Ovary (tissue), 9 donors: ENCODE measurements around the gene SLC25A3. TPM values are rescaled to one million over a fixed set of nuclear protein-coding genes. Genes with fewer than 3 reads are reported as not detected.
"Not testable (repeated sequence)": the region's sequence is repeated elsewhere in the genome, so short reads cannot be mapped to it uniquely, and the experiment has no call there.

Experiments
- DNase-seq, 5 donors: peaks; one replicate each; pipeline ENCODE4 v3.0.0-alpha.2; 2019 to 2020
- H3K27ac ChIP-seq, 2 donors: fragments of 200-600 bp; one replicate each; pipeline versions ENCODE4 v1.5.1 to v1.8.0; 2019 to 2022
- H3K27me3 ChIP-seq: fragments of 200-600 bp; one replicate; pipeline ENCODE4 v1.8.0; 2022
- H3K36me3 ChIP-seq: fragments of 200-600 bp; sonication (generic); one replicate; pipeline ENCODE4 v1.5.1; 2019
- H3K4me1 ChIP-seq: one replicate; pipeline ENCODE4 v1.8.1; 2013; ENCODE audit warnings: mild to moderate bottlenecking, moderate library complexity; ENCODE audit not compliant: insufficient read depth
- H3K4me3 ChIP-seq: fragments of 200-600 bp; sonication (generic); one replicate; pipeline ENCODE4 v1.5.1; 2017
- H3K9me3 ChIP-seq, 2 donors: fragments of 200-600 bp in 1 of 2; sonication (generic) in 1 of 2; one replicate each; pipeline versions ENCODE4 v1.5.1 to v1.8.1; 2013 to 2019; ENCODE audit warnings: mild to moderate bottlenecking in 1 of 2, moderate library complexity in 1 of 2
- CTCF ChIP-seq, 3 donors: fragments of 450-650 bp in 2 of 3; fragments of 200-600 bp in 1 of 3; IDR thresholded peaks; one replicate each; pipeline versions ENCODE4 v1.5.1 to v1.8.0; 2016 to 2022; ENCODE audit warnings: antibody characterized with exemption in 3 of 3, mild to moderate bottlenecking in 1 of 3
- EP300 ChIP-seq: sonication (generic); formaldehyde crosslinking; IDR thresholded peaks from one replicate; pipeline ENCODE4 v1.6.1; 2017; ENCODE audit warnings: antibody characterized with exemption
- POLR2A ChIP-seq: fragments of 450-650 bp; IDR thresholded peaks from one replicate; pipeline ENCODE4 v1.6.1; 2017; ENCODE audit warnings: antibody characterized with exemption, mild to moderate bottlenecking, moderate library complexity
- WGBS, 3 donors: extraction: QIAGEN DNeasy Blood & Tissue Kit in 1 of 3; methylation state at CpG; one replicate each; pipeline versions ENCODE4 v1.1.5 to v1.1.7; 2013 to 2017; 5-methylcytosine and 5-hydroxymethylcytosine counted together
- intact Hi-C, 4 donors: fragments of 100-400 bp; cut with DNase I; formaldehyde crosslinking; loops; one replicate each; pipeline versions ENCODE4 v1.11.0 to v1.15.1; 2022 to 2023
- polyA plus RNA-seq, 2 donors: library from polyadenylated mRNA; stranded (reverse); fragments of 200-250 nt in 1 of 2; fragments of 350-450 nt in 1 of 2; fragmentation: Illumina TruSeq in 1 of 2; extraction: RNeasy Lipid Tissue Mini Kit (QIAGEN cat#74804) in 1 of 2; gene quantifications; one replicate each; pipeline ENCODE4 v1.2.3, GENCODE V29; 2013 to 2014
- total RNA-seq, 7 donors: library from RNA; depleted of rRNA in 2 of 7; stranded (reverse); fragments of >200 nt in 2 of 7; fragmentation: NEBNext Ultra II Directional in 3 of 7; extraction: Animal tissue kit (Norgen Biotek cat#: 25700) in 3 of 7; gene quantifications; one replicate each; pipeline versions ENCODE4 v1.1.0 to v1.2.4, GENCODE V29; 2016 to 2023
- donor health status: DM: no; HTN: no; CAD: no; lungs with moderate emphysema.
- donor health status: DM: no; HTN: no; CAD: no.
- donor health status: Bipolar disorder and iron deficiency.
- donor health status: DM: yes; HTN: yes; CAD: no.
- donor health status: DM: no; HTN: no; CAD: no.
- donor health status: DM: yes; HTN: yes; CAD: no.

SLC25A3 gene
- total and polyA plus RNA-seq, 9 donors = 344 to 649 (median 427) TPM

GRCh38 chr12:98635657-98636323 is 42.3 kb downstream of the SLC25A3 start:
- H3K27ac ChIP-seq = no peak overlapping the region
- intact Hi-C loops = no loop called here
- no peaks in the 10 kb centered on the region for H3K36me3 ChIP-seq
- no peak for TF ChIP-seq POLR2A
- TF ChIP-seq EP300 = no peak
- TF ChIP-seq CTCF (IDR thresholded peaks at IDR 0.05) = no peak
- no peak overlapping the region for H3K4me3 ChIP-seq
- no peaks in the 10 kb centered on the region for H3K4me1 ChIP-seq
- WGBS, 3 donors = 76 to 81% (median 77%) methylated on average over 4 of the region's 4 CpGs
- no peak for DNase-seq
- H3K9me3 ChIP-seq = no peaks in the 10 kb centered on the region
- H3K27me3 ChIP-seq = no peaks in the 10 kb centered on the region

GRCh38 chr12:98637068-98637467 is 43.6 kb downstream of the SLC25A3 start:
- no peak for DNase-seq
- TF ChIP-seq POLR2A = no peak
- no peak for TF ChIP-seq CTCF (IDR thresholded peaks at IDR 0.05)
- WGBS, 3 donors = 73 to 74% (median 73%) methylated on average over 2 of the region's 2 CpGs
- Histone ChIP-seq H3K4me1 (no peaks in the 10 kb centered on the region), H3K36me3 (no peaks in the 10 kb centered on the region), H3K4me3 (no peak overlapping the region), H3K27ac (no peak overlapping the region), H3K9me3 (no peaks in the 10 kb centered on the region), H3K27me3 (no peaks in the 10 kb centered on the region)
- intact Hi-C loops = no loop called here

GRCh38 chr12:98638009-98638408 is 44.5 kb downstream of the SLC25A3 start:
- H3K4me1 ChIP-seq = peaks cover 3% of the 10 kb centered on the region
- no peaks in the 10 kb centered on the region for H3K36me3 ChIP-seq
- 93 to 97% (median 97%) methylated on average over 2 of the region's 2 CpGs for WGBS, 3 donors
- no peaks in the 10 kb centered on the region for H3K27me3 ChIP-seq
- intact Hi-C loops = no loop called here
- H3K27ac ChIP-seq = no peak overlapping the region
- no peak overlapping the region for H3K4me3 ChIP-seq
- DNase-seq = no peak
- TF ChIP-seq POLR2A (no peak), EP300 (no peak), CTCF (IDR thresholded peaks at IDR 0.05) (no peak)
- no peaks in the 10 kb centered on the region for H3K9me3 ChIP-seq

DNA sequence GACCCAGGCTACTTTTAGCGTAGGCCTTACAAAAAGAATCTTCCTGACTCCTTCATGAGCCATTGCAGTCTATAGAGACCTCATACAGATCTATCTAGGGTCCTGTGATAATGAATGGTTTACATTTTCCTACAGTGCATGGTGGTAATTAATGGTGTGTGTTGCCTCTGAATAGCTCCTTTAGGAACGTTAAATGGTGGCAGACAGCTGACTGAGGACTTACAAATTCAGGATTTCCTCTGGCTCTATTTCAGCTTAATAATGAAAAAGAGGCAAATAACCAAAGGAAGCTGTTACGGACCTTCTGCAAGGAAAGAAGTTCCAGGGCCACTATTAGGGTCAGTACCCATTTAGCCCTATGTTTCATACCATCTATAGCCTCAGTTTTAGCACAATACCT is 46.0 kb downstream of the SLC25A3 start:
- intact Hi-C loops = no loop called here
- Histone ChIP-seq H3K27me3 (no peaks in the 10 kb centered on the region), H3K27ac (no peak overlapping the region), H3K36me3 (no peaks in the 10 kb centered on the region), H3K4me1 (peaks cover 3% of the 10 kb centered on the region), H3K9me3 (no peaks in the 10 kb centered on the region), H3K4me3 (no peak overlapping the region)
- DNase-seq = no peak
- 88 to 90% (median 89%) methylated on average over 3 of the region's 3 CpGs for WGBS, 3 donors
- TF ChIP-seq CTCF (IDR thresholded peaks at IDR 0.05) (no peak), EP300 (no peak), POLR2A (no peak)

DNA sequence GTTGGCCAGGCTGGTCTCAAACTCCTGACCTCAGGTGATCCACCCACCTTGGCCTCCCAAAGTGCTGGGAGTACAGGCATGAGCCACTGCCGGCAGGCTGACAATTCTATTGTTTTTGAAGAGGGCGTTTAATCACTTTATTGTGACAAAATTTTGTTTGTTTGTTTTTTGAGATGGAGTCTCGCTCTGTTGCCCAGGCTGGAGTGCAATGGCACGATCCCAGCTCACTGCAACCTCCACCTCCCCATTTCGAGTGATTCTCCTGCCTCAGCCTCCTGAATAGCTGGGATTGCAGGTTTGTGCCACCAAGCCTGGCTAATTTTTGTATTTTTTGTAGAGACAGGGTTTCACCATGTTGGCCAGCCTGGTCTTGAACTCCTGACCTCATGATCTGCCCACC is 49.3 kb downstream of the SLC25A3 start:
- intact Hi-C loops = loop anchor here in 1 of 4 donors (10.0 kb wide), 1 partner anchor 48 kb away; the partner anchor contains the start of gene SLC25A3
- not testable (repeated sequence) for H3K4me1 ChIP-seq, DNase-seq, H3K9me3 ChIP-seq, H3K27me3 ChIP-seq, H3K4me3 ChIP-seq, H3K27ac ChIP-seq, H3K36me3 ChIP-seq
- WGBS, 3 donors = 92 to 95% (median 93%) methylated on average over 5 of the region's 5 CpGs
